ENCODE results near the gene UQCRC1.

Gene UQCRC1

DNA sequence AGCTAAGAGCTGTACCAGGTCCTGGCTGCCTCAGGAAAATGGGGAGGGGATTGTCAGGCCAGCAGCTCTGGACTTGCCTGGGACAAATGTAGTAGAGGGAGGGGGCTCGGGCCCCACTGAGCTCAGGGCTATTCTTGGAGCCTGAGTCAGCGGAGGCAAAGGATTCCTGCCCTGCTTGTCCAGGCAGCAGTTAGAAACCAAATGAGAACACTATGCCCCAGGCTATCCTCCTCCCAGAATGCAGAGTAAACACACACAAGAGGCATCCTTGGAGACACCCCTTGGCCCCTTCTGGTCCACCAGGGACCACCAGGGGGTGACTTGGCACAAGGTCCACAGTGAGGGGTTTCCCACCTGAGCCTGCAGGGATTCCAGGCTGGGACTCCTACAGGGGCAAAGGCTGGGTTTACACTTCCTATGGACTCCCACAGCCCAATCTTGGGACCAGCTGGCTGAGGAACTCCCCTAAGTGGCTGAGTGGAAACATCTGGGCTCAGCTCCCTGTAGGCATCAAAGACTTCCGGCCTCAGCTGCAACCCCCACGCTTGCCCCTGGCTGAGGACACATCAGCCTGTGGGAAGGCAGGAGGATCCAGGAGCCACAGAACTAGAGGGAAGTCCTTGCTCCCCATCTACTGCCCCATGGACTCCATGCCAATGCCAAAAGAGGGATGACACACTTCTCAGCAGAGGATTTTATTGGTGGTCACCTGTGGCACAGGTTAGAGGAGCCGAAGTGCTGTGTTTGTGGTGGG, 10.9 kb downstream of the UQCRC1 start:
- no peak for DNase-seq

DNA sequence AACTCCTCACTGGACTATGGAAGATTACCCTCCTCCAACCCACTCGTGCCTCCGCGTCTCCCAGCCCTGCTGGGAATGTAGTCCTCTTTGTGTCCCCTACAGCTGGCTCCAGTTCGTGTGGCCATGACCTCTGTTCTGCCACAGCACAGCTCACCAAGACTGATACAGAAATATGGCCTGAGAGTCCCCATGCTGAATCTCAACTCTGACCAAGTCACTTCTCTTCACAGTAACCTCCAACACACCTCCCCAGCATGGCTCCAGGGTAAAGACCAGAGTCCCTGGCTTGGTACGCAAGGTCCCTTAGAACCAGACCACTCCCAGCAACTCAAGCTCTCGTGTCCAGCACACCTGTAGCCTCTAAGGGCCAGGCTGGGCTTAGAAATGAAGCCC, 12.0 kb downstream of the UQCRC1 start:
- DNase-seq = no peak

DNA sequence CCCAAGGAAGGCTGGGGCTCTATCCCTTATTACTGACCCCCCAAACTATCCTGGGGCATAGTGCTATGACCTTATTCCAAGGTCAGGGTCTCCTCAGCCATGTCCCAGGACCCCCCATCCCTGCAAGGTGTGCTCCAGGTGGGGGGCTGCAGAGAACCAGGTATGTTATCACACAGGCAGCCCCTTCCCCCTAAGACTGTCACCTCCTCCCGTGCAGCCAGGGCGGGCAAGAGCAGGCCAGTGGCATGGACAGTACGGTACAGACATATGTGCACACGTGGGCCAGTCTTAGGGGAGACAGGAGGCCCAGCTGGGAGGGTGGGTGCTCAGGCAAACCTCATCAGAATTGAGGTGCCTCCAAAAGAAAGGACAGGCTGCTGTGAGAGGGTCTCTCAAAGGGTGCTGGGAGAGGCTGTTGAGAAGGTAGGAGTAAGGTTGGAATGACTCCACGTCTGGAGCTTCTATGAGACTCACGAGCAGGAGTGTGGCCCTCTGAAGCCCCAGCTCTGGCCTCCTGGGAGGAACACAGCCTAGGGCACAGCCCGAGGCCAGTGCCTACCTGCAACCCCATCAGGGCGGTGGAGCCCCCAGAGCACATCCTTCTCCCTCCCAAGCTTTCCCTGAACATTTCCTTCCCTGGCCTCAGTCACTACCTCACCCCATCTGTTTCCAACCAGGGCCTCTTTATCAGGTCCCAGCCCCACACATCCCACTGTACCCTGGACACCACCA, 12.6 kb downstream of the UQCRC1 start:
- no peak for DNase-seq

DNA sequence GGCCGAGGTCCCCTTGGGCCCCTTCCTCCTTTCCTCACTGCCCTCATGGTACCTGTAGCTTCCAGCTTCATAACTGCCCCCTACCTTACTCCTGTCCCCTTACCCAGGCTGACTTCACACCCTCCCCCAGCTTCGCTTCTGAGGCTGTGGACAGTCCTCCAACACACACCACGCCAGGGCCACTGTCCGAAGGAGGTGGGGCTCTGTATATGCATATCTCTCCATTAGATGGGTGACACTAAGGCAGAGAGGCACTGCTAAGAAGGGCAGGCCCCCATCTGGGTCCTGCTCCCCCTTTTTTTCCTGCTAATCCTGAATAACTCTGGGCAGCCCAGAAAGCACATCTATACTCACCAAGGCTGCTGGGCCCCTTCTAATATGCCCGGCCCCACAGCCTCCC, 13.3 kb downstream of the UQCRC1 start:
- DNase-seq = no peak

DNA sequence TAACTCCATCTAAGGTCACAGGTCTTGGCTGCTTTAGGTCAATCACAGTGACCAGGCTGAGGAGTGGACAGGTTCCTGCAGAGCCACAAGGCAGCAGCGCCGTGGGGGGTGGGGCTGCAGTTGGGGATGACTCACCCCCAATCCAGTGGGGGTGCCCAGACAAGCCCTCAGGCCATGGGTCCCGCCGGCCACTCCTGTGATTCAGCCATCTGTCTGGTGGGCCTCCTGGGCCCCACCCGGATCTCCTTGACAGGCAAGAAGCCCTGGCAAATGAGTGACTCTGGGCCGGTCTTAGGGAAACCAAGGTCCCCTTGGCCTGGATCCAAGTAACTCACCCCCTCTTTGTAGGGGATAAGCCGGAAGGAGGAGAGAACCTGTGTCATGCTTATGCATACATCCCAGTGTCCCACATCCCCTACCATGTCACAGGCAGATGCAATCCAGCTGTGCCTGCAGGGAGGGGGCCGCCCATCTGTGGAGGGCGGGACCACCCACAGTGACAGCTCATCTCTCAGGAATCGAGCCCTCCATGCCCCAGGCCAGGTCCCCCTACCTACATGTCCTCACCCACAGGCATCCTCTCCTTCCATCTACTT, 13.8 kb downstream of the UQCRC1 start:
- no peak for DNase-seq

DNA sequence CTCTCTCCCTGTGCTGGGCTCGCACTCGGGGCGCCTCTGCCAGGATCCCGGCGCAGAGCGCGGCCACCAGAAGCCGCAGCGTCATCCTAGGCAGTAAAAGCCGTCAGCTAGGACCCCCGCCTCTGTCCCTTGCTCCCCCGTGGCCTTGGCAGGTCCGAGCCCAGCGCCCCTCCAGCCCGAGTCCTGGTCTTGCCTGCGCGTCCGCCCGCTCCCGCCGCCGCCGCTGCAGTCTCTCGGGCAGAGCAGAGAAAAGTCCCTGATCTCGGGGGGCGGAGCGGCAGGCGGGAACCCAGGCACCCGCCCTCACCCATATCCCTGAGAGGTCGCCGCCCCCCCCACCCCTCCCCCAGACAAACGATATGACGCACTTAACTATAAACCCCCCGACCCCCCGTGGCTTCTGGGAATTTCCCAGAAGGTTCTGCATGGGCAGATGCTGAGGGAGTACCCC, 14.3 kb downstream of the UQCRC1 start, which contains the start of gene COL7A1:
COL7A1 (minus strand) TSS at position 255 of the 451 bp plus-strand sequence; CDS start at position 85, 170 bp downstream.
- no peak for DNase-seq

DNA sequence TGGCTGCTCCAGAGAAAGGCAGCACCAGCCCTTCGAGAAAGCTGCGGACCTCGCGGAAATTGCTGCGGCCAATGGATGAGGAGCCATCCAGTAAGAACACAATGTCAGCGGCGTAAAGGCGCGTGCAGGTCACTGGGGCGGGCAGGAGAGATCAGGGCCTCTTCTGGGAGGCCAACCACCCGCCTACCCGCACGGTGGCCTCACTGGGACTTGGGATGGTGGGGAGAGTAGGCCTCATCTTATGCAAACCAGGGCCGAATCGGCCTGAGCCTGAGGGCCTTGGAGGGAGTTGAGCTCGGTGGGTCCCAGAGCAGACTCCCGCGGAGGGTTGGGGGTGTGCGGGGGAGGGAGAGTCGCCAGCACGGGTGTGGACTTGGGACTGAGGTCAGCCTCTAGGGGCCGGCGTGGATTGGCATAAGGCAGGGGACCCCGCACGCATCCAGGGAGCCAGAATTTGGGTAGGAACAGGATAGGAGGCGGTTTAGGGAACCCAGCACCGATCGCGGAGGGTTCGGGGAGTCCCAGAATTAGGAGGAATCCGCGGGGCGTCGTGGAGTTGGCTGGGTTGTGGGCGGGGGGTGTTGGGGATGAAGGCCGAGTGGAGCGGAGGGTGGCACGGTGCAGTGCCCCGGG, 14.9 kb downstream of the UQCRC1 start:
- DNase-seq = no peak

DNA sequence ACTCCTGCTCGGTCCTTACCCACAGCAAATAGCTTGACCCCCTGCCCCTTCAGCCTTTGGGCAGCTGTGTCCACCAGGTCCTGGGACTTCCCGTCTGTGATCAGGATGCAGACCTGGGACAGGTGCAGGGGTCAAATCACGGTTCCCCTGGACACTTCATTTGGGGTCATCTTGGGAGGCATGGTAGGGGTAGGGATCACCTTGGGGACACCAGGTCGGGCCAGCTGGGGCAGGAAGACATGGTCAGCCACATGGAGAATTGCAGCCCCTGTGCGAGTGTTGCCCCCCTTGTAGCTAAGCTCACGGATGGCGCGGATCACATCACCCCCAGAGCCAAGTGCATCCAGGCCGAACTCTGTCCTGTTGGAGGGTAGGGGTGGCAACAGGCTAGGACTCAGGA, 16.1 kb downstream of the UQCRC1 start:
- DNase-seq = no peak

DNA sequence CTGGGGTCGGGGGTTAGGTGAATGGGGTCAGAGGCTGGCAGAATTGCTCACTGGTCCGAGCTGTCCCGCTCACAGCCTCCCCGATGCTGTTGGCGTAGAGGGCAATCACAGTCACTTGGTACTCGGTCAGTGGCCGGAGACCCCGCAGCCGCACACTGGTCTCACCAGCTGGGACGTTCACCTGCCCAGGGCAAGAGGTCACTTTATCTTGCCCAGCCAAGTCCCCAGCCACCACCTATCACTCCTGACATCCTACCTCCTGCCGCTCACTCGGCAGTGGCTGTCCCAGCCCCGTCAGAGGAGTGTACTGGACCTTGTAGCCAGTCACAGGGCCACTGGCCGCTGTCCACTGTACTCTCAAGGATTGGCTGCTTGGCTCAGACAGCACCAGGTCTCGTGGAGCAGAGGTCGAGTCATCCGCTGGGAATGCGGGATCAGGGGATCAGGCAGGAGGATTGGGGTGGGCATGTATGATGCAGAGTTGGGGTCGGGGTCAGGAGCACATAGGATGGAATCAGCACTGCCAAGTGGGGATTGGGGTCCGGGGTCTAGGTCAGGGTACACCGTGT, 16.8 kb downstream of the UQCRC1 start:
- DNase-seq = no peak

DNA sequence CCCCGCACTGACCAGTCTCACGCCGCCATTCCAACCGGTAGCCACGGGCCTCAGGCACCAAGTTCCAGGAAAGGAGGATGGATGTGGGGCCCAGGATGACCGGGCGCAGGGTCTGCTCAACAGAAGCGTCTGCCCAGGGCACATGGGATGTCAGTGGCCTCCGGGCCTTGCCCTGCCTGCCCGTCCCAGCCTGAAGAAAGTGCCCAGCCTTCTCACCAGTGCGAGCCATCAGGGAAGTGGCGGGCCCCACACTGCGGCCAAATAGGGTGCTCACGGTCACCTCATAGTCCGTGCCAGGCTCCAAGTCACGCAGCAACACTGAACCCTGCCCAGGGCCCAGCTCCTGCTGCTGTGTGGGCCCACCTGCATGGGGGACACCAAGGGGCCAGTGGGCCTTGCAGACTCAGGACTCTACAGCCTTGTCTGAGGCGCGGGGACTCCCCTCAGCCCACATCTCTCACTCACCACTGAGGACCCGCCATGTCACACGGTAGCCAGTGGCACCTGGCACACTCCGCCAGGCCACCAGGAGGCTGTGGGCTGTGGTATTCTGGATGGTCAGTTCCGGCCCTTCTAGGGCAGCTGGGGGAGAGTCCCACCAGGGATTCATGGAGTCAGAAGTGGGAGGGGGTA, 17.4 kb downstream of the UQCRC1 start:
- no peak for DNase-seq

DNA sequence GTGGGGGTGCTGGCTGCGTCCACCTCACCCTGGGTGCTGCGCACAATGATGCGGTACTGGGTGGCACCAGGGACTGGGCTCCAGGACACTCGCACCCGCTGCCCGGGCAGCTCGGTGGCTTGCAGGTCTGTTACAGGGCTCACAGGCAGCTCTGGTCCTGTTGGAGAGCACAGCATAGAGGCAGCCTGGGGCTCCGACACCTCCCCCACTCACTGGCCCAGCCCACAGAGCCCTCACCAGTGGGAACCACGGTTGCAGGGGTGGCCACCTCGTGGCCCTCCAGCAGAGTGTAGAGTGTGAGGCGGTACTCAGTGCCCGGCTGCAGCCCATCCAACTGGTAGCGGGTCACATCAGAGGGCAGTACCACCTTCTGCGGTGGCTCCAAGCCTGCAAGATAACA, 18.0 kb downstream of the UQCRC1 start:
- DNase-seq = no peak

DNA sequence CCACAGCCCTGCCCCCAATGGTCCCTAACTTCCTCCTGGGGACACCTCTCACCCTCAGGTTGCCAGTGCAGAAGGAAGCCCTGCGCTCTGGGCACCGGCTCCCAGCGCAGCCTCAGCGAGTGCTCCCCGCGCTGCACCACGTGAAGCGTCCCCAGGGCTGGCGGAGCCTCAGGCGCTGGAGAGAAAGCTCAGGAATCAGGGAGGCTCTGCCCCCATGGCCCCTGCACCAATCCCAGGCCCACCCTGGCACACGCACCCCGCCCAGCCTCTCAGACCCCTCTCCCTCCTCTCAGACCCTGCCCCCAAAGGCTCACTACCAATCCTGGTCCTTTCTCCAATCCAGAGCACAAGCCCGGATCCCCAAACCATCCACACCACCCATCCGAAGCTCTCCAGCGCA, 21.2 kb downstream of the UQCRC1 start:
- DNase-seq = no peak

DNA sequence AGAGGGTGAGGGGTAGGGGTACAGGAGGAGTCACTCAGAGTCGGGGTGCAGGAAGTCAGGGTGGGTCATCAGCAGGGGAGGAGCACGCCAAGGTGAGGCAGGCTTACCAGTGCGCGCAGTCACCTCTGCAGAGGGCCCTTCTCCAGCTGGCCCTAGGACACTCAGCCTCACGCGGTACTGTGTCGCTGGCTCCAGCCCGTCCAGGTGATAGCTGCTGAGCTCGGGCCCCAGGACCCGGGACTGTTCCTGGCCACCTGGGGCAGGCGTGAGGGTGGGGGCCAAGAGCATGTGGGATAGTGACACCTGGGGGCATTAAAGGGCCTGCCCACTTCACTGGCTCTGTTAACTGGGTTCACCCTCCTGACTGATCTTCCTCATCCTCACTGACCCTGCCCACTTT, 21.8 kb downstream of the UQCRC1 start:
- DNase-seq = no peak

DNA sequence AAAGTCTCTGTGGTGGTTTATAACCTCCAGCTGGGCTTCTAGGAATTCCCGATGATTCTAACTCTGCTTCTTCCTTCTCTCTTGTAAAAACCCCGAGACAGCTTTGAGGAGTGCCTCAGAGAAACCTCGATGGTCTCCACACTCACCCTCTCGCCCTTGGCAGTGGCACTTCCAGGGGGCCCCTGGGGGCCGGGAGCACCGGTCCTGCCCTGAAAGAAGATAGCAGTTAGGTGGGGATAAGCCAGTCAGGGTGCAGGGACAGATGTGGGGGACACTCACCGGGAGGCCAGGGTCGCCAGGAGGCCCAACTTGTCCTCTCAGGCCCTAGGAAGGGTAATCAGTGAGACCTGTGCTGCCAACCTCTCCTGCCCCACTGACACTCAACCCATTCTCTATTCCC, 24.0 kb downstream of the UQCRC1 start:
- DNase-seq = no peak

DNA sequence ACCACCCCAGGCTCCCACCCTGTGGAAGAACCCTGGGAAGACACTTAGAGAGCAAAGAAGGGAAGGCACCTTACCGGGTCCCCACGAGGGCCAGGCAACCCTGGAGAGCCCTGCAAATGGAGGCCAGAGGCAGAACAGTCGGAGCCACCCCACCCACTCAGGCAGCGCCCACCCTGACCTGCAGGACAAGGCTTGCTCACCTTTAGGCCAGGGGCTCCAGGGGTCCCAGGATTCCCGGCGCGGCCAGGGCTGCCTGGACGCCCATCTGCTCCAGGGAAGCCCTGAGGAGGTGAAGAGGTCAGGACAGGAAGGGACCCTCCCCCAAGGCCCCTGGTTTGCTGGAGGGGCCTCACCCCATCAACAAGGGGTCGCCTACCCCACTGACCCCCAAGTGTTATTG, 24.6 kb downstream of the UQCRC1 start:
- no peak for DNase-seq

DNA sequence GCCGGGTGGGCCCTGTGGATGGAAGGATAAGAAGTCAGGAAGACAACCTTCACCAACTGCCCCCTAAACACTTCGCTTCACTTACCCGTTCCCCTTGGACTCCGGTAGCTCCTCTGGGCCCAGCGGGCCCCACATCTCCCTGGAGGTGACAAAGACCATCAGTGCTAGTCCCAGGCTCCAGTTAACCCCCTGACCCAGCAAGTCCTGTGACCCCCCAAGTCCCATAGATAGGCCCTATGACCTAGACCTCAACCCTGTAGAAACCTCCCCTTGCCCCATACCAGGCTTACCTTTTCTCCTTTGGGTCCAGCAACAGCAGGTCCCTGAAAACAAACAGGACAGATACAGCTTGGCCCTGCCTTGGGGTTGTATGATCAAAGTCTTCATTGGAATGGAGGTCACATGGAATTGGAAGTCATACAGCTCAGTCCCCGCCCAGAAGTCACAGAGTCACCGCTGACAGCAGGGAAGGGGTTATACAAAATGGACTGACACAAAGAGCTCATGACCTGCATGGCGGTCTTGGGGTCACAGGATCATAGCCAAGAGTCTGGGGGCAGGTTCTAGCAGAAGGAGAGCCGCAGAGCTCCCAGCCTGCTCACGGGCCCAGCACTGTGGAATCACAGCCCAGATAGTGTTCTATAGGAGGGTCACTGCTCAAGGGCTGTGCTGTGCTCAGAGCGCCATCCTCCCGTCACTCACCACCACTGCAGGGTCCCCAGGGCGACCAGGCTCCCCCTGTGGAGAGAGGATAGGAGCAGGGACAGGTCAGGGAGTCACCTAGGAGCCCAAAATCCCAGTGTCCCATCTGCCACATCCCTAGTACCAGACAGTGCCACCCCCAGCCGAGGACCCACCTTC, 27.6 kb downstream of the UQCRC1 start:
- no peak for DNase-seq

DNA sequence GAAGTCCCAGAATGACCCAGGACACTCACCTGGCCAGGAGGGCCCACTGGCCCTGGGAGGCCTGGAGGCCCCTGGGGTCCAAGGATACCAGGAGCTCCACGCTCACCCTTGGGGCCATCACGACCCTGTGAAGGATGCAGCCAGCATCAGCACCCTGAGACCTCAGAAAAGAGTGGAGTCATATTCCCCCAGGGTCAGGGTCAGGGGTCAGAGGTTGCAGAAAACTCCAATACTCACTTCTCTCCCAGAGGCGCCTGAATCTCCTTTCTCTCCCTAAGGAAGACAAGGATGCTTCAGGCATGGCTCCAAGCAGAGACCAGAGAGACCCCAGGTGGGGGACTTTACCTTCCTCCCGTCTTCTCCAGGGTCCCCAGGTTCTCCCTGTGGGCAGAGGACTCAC, 32.8 kb downstream of the UQCRC1 start:
- no peak for DNase-seq

DNA sequence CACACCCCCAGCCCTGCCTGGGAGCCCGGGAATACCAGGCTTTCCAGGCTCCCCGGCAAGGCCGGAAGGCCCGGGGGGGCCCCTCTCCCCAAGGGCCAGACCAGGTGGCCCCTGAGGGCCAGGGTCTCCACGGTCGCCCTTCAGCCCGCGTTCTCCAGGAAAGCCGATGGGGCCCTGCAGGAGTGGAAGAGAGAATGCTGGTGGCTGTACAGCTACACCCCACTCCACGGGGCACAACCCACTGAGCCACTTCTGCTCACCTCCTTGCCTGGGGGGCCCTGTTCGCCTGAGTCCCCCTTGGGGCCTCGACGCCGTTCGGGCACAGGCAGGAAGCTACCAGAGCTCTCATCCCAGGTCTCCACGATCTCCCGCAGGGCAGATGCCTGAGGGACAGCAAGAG, 34.1 kb downstream of the UQCRC1 start:
- no peak for DNase-seq

DNA sequence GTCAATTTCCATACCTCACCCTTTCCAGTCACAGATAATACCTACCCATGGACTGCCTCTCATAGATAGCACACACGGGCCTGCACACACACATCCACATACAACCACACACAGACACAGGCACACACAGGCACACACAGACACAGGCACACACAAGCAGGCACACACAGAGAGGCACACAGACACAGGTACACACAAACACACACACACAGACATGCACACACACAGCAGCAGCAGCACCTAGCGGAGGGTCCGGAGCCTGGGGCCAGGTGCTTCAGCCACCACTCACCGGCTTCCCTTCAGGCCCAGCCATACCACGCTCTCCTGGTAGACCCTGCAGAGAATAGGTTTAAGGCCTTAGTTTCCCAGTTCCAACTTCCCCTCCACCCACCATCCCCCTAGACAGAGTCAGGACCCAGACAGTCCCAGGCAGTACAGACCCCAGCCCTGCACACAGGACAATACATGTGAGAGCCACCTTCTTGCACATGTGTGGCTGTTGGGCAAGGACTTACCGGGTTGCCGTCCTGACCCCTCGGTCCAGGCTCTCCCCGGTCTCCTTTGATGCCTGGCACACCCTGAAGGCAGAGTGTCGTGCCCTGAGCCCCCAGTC, 35.4 kb downstream of the UQCRC1 start:
- no peak for DNase-seq

DNA sequence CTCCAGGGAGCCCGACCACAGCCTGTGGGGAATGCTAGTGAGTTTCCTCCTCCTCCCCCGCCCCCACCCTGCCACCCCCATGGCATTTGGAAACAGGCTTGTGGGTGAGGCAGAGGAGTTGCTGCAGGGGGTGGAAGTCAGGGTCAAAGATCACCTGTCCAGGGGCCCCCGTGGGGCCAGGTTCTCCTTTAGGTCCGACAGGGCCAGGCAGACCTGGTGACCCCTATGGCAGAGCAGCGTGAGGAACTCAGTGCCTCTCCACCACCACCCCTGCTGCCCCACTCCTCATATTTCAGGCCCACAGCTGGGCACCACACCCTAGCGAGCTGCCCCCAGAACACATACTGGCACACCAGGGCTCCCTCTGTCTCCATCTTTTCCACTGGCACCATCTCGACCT, 36.9 kb downstream of the UQCRC1 start:
- DNase-seq = no peak

DNA sequence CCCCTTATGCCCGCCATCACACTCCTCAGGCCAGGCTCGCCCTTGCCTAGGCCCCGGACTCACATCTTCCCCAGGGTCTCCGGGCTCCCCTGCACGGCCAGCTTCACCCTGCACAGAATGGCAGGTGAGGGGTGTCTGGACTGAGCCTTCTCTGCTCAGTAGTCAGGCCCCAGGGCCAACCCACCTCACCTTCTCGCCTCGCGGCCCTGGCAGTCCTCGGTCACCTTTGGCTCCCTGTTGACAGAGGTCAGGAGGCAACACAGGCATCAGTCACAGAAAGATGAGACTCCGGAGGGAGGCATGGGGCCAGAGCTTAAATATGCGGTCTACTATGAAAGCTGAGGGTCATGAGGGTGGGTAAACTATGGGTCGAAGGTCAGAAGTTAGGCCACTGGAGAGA, 37.5 kb downstream of the UQCRC1 start:
- DNase-seq = no peak
